HK-2 (cell line): ENCODE results near the gene IFNA10.
"Not testable (repeated sequence)": the region's sequence is repeated elsewhere in the genome, so short reads cannot be mapped to it uniquely, and the experiment has no call there.

Experiments used
- DNase-seq: peaks from one replicate; pipeline ENCODE4 v3.0.0-alpha.2; 2018; ENCODE audit not compliant: unreplicated experiment

Gene IFNA10

GRCh38 chr9:21207043-21207442, at the start of gene IFNA10:
TSS of gene IFNA10 (minus strand) at chr9:21207143. CDS start at chr9:21207097, 46 bp downstream.
- not testable (repeated sequence) for DNase-seq

GRCh38 chr9:21255538-21256212, 48.7 kb upstream of the IFNA10 start:
- no peak for DNase-seq

GRCh38 chr9:21252721-21253547, 46.0 kb upstream of the IFNA10 start:
- DNase-seq: no peak

DNA sequence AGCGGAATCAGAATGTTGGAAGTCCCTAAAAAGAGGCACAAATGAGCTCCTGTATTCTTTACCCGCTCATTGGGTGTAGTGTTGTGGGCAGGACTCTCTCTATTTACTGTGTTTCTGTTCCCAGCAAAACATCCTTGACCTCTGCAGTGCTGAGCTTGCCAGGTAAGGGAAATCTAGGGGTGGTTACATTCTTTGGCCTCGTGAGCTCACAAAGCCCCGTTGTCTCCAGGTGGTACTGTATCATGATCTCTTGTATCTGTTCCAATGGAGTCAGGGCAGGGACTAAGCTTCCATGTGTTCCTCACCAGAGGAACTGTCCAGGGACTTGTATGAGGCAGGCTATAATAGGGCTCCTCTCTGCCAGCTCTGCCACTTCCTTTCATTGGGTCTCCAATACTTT, 44.7 kb upstream of the IFNA10 start:
- DNase-seq: no peak

DNA sequence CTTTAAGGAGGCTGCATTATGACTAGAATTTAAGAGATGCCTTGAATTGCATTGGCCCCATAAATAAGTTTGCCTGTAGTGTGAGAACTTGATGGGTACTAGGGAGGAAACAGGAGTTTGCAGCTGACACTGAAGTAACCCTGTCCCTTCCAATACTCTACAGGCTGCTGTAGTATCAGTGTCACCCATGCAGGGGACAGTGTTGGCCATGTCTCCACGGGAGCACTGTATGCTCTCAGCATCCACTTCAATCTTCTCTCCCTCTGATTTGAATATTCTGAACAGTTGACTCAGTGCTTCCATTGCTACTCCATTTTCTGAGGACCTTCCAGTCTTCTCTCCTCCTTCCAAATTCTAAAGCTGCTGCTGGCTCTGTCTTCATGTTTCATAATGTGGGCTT, 44.2 kb upstream of the IFNA10 start:
- no peak for DNase-seq

DNA sequence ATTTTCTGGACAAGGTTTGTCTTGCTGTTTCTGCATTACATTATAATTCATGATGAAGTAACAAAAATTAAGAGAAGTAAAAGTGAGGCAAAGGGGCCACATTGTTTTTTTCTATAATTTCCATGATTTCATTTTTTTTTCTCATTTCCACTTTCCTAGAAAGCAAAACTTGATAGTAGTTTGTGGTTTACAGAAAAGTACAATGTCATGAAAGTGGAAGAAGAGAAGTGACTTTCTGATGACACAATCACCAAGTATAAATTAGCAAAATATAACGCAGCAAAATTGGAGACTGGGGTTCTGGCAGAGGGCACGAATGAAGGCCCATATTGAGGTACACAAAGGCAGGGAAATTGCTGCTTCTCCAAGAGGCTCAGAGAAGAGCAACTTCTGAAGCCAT, 37.9 kb upstream of the IFNA10 start:
- no peak for DNase-seq

DNA sequence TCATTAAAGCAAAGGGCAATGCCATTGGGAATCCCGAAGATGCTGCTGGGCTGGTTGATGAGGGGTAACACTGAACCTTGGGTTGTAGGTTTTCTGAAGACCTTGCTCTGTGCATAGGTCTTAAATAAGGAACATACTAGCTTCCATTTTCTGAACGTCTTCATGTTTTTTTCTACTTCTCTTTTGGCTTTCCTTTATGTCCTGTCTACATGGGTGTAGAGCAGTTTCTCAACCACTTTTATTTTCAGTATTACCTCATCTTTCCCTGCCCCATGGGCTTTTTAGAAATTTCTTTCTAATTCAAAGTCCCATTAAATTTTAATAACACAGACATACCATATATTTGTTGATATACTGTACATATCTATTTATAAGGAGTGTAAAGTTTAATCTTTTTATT, 33.0 kb upstream of the IFNA10 start, which contains the start of gene IFNA14:
Gene IFNA14 (minus strand): TSS at position 95 of the 400 bp plus-strand sequence. CDS start 70 bp downstream, at position 25.
- no peak for DNase-seq

- DNase-seq: not testable (repeated sequence)
Observed at GRCh38 chr9:21236360-21236714, 29.4 kb upstream of the IFNA10 start.

DNA sequence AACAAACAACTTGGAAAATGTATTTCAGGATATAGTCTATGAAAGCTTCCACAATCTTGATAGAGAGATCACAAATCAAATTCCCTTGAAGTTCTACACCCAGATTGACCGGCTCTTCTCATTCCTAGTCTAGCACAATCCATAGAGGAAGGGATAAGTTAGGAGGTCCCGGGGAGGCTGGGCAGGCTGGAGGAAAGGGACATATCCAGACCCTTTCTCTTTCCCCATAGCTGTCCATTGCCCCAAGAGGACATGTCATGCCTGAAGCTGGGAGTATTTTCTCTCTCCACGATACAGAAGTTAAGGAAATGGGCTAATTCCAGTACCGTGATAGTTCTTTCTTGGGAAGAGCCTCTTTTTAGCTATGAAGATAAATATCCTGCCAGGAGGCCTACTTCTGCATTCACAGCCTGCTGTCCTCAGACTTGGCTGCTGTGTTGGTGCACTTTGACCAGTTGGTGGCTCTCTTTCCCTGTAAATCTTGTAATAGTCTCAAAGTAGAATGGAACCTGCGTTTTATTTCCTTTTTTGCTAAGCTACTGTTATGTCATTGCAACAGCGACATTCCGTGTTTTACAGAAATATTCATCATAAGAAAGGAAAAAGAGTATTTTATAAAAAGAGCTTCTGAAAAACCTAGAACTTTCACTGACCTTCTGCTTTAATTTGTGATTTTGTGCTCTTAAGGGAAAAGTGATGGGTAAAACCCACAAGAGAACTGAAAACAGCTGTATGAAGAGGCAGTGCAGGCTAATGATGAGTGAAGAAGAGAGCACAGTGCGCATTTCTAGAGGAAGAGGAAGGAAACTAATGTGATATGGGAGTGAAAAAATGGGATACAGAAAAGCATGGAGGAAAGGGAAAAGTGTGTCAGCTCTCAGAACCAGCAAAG, 28.8 kb upstream of the IFNA10 start:
- DNase-seq: not testable (repeated sequence)

GRCh38 chr9:21234153-21234687, 27.3 kb upstream of the IFNA10 start:
- DNase-seq: no peak

DNA sequence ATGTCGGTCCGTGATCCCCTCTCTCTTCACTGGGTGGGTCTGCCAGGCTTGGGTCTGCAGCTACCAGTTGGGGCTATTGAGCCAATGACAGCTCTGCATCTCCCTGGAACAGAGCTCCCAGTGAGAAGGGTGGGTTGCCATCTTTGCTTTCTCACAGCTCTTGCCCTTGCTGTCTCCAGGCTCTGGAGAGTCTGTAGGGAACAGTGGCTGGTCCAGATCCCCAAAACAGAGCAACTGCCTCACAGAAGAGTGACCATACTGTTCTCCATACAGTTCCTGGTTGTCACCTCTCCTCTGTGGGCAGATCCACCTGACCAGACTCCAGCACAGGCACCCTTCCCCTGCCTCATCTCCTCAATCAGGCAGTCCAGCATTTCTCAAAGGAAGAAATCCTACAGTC, 26.3 kb upstream of the IFNA10 start:
- no peak for DNase-seq

GRCh38 chr9:21228122-21228521, 21.2 kb upstream of the IFNA10 start, which contains the start of gene IFNA17:
TSS of gene IFNA17 (minus strand) at chr9:21228222. CDS start at chr9:21228173, 49 bp downstream.
- DNase-seq: no peak

DNA sequence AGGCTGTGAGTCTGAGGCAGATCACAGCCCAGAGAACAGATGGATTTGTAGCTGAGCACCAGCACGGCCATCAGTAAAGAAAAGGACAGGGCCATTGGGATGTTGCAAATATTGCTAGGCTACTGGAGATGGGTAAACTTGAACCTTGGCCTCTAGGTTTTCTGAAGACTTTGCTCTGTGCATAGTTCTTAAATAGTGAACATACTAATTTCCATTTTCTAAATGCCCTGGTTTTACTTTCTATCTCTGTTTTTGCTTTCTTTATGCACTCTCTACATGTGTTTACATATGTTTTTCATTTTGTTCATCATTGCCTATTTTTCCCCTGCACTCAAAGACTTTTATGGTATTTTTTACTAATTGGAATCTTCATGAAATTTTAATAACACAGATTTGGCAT, 10.3 kb upstream of the IFNA10 start, which contains the start of gene IFNA16:
Gene IFNA16 (minus strand): TSS at position 101 of the 400 bp plus-strand sequence. CDS start 6 bp downstream, at position 95.
- not testable (repeated sequence) for DNase-seq

- not testable (repeated sequence) for DNase-seq
Observed at GRCh38 chr9:21213411-21214326, 6.7 kb upstream of the IFNA10 start.

DNA sequence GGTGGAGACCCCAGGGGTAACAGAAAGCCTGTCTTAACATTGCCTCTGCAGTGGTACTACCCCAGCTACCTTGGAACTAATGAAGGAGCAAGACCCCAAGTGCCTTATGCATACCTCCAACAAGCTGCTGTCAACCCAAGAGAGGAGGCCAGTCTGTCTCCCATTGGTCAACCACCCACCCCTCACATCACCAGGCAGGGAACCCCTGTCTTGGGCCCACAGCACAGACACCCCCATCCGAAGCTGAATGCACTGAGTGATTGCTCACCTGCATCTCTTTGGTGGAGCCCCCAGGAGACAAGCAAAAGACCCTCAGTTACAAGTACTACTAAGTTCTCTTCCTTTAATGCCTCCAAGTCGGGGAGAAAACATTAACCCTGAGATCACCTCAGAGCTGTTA, 5.2 kb upstream of the IFNA10 start:
- DNase-seq: not testable (repeated sequence)

DNA sequence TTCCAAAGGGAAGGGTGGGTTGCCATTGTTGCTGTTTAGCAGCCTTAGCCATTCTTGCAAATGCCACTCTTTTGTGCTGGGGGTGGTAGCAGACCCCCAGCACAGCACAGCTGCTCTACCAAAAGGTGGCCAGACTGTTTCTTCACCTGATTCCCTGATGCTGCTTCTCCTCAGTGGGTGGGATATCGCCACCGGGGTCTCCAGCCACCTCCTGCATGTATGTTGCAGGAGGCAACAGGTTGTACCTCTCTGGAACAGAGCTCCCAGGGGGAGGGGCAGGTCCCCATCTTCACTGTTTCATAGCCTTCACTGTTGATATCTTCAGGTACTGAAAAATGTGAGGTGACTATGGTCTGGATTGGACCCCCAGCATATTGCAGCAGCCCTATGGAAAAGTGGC, 3.8 kb upstream of the IFNA10 start:
- not testable (repeated sequence) for DNase-seq

- no peak for DNase-seq
Observed at GRCh38 chr9:21210311-21210710, 3.4 kb upstream of the IFNA10 start.

- DNase-seq: no peak
Observed at GRCh38 chr9:21205204-21205603, 1.7 kb downstream of the IFNA10 start.

DNA sequence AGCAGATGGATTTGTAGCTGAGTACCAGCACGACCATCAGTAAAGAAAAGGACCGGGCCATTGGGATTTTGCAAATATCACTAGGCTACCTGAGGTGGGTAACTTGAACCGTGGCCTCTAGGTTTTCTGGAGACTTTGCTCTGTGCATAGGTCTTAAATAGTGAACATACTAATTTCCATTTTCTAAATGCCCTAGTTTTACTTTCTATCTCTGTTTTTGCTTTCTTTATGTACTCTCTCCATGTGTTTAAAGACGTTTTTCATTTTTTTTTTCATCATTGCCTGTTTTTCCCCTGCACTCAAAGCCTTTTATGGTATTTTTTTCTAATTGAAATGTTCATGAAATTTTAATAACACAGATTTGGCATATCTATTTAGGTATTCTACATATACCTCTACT, 4.8 kb downstream of the IFNA10 start, which contains the start of gene IFNA7:
Gene IFNA7 (minus strand): TSS at position 101 of the 400 bp plus-strand sequence. CDS start 40 bp downstream, at position 61.
- not testable (repeated sequence) for DNase-seq
